ENCODE data around the gene RAB11FIP3. TPM values are rescaled to one million over a fixed set of nuclear protein-coding genes. Genes with fewer than 3 reads are reported as not detected.

Gene RAB11FIP3
- total and polyA plus RNA-seq, 9 donors, result 18.0 to 58.1 (median 38.1) TPM

GRCh38 chr16:528111-529011 lies 102.9 kb downstream of the RAB11FIP3 start:
- Histone ChIP-seq H3K27me3 (no peaks in the 10 kb centered on the region), H3K36me3 (no peaks in the 10 kb centered on the region), H3K9me3 (no peaks in the 10 kb centered on the region), H3K4me1 (ENCODE audit: insufficient read depth) (peaks cover 22% of the 10 kb centered on the region), H3K4me3 (peak overlapping the region; percentile 59), H3K27ac (peak overlapping the region; percentile 24 to 45)
- 1 to 3% (median 1%) methylated on average over 34 to 55 of the region's 55 CpGs for WGBS, 3 donors
- TF ChIP-seq POLR2A (IDR thresholded peaks at IDR 0.05) (no peak), EP300 (IDR thresholded peaks at IDR 0.05) (no peak), CTCF (IDR thresholded peaks at IDR 0.05) (no peak)
- intact Hi-C loops (cut with DNase I), result loop anchor here in 1 of 4 donors (10.0 kb wide), 1 partner anchor 1156 kb away; no protein-coding TSS in a partner anchor
- peak; percentile 50 to 73 (median 66) for DNase-seq

GRCh38 chr16:529012-529575 lies 103.6 kb downstream of the RAB11FIP3 start:
- H3K27ac ChIP-seq, result no peak overlapping the region
- peak in 1 of 5 donors; percentile 33 for DNase-seq
- TF ChIP-seq POLR2A (IDR thresholded peaks at IDR 0.05) (no peak), CTCF (IDR thresholded peaks at IDR 0.05) (no peak), EP300 (IDR thresholded peaks at IDR 0.05) (no peak)
- no peaks in the 10 kb centered on the region for H3K9me3 ChIP-seq
- H3K27me3 ChIP-seq, result no peaks in the 10 kb centered on the region
- peak overlapping the region; percentile 59 for H3K4me3 ChIP-seq
- intact Hi-C loops (cut with DNase I), result loop anchor here in 1 of 4 donors (10.0 kb wide), 1 partner anchor 1156 kb away; no protein-coding TSS in a partner anchor
- H3K36me3 ChIP-seq, result no peaks in the 10 kb centered on the region
- H3K4me1 ChIP-seq (ENCODE audit: insufficient read depth), result peaks cover 27% of the 10 kb centered on the region
- WGBS, 3 donors, result 42 to 49% (median 48%) methylated on average over 12 of the region's 12 CpGs

- H3K27me3 ChIP-seq, result no peaks in the 10 kb centered on the region
- H3K4me3 ChIP-seq, result no peak overlapping the region
- intact Hi-C loops (cut with DNase I), result no loop called here
- no peak overlapping the region for H3K27ac ChIP-seq
- H3K36me3 ChIP-seq, result no peaks in the 10 kb centered on the region
- H3K9me3 ChIP-seq, result no peaks in the 10 kb centered on the region
- H3K4me1 ChIP-seq (ENCODE audit: insufficient read depth), result peaks cover 27% of the 10 kb centered on the region
- TF ChIP-seq CTCF (IDR thresholded peaks at IDR 0.05), result no peak
- TF ChIP-seq POLR2A (IDR thresholded peaks at IDR 0.05), result no peak
- no peak for TF ChIP-seq EP300 (IDR thresholded peaks at IDR 0.05)
- peak in 1 of 5 donors; percentile 44 for DNase-seq
- 88 to 93% (median 89%) methylated on average over 19 to 23 of the region's 23 CpGs for WGBS, 3 donors
Observed at GRCh38 chr16:530111-530817, 104.8 kb downstream of the RAB11FIP3 start.

- Histone ChIP-seq H3K27ac (no peak overlapping the region), H3K27me3 (no peaks in the 10 kb centered on the region), H3K9me3 (no peaks in the 10 kb centered on the region), H3K36me3 (no peaks in the 10 kb centered on the region), H3K4me1 (ENCODE audit: insufficient read depth) (peaks cover 20% of the 10 kb centered on the region), H3K4me3 (no peak overlapping the region)
- 90 to 95% (median 92%) methylated on average over 16 of the region's 16 CpGs for WGBS, 3 donors
- DNase-seq, result no peak
- TF ChIP-seq EP300 (IDR thresholded peaks at IDR 0.05) (no peak), CTCF (IDR thresholded peaks at IDR 0.05) (no peak), POLR2A (IDR thresholded peaks at IDR 0.05) (no peak)
- intact Hi-C loops (cut with DNase I), result no loop called here
Observed at GRCh38 chr16:531494-532125, 106.2 kb downstream of the RAB11FIP3 start.

Measured in ovary (tissue), 9 donors.